ENCODE data around the gene ACOT7. TPM values are rescaled to one million over a fixed set of nuclear protein-coding genes. Genes with fewer than 3 reads are reported as not detected.

Gene ACOT7
- polyA plus RNA-seq, 1 donor, result 17.7 TPM

GRCh38 chr1:6424000-6424565, 30.5 kb upstream of the ACOT7 start:
- DNase-seq, result no peak

DNA sequence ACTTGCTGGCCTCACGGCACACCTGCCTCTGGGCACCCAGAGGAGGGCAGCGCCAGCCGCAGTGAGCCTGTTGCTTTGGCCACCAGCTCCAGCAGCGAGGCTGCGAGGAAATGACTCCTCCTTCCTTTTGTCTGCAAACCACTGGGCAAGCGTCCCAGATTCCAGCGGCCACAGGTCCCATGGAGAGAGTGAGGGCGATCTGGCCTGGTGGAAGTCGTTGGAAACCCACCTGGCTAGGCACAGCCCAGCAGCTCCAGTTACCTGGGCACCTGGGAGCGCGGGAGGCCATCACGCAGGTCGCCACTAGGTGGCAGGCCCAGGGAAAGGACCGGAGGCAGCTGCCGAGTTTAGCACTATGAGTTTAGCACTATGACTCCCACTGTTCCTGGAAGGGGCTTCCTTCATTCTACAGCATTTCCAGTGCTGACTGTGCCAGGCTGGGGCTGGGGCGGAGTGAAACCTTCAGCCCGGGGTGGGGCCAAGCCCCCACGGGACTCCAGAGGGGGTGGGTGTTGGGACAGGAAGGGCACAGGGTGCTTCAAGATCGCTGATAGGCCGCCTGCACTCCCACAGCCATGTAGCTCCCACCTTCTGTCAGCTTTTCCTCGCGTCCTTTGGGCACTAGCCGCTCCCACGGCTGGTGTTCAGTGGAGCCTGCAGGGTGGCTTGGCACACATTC, 29.9 kb upstream of the ACOT7 start:
- no peak for DNase-seq

GRCh38 chr1:6421266-6421665, 27.7 kb upstream of the ACOT7 start:
- no peak for DNase-seq

GRCh38 chr1:6420454-6421042, 27.0 kb upstream of the ACOT7 start:
- DNase-seq, result no peak

DNA sequence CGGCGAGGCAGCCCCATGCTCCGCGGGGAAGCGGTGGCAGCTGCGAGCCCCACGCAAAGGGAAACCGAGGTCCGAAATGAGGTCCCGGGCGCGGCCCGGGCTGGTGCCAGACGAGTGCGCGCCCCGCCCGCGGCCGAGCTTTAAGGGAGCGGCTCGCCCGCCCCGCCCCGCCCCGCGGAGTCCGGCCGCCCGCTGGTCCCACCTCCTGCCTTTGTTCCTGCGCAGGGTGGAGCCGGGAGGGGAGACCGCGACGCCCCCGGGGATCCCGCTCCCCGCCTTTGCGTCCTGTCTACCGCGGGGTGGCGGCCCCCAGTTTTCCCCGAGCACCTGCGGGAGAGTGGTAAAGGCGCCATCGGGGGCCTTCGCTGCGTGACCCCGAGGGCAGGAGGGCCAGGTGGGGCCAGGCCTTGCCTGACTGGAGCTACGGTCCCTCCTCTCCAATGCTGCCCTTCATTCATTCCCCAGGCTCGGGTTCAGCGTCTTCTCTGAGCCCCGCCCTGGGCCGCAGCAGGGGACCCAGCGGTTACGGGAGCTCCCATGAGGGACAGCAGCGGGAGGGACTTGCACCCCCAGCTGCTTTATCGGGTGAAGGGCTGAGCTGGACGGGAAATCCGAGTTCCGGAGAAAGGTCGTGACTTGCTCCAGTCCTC, 26.4 kb upstream of the ACOT7 start, which contains the start of gene HES2:
Gene HES2 (minus strand): TSS at position 116 of the 650 bp plus-strand sequence. CDS start 99 bp downstream, at position 17.
- DNase-seq, result no peak

DNA sequence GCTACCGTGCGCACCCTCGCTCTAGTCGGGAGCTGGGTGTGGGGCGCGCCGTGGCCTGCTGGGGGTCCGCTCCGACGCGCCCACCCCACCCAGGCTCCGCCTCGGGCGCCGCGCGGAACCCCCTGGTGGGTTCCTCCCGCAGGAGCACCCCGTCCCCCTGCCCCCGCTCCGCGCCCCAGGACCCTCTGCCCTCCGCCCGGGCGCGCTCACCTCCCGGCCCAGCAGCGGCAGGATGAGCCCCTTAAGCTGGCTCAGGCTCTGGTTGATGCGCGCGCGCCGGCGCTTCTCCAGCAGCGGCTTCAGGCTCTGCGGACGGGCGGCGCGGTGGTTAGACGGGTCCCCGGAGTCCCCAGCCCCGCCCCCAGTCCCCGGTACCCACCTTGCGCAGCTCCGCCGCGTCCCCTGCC, 25.8 kb upstream of the ACOT7 start:
- no peak for DNase-seq

- no peak for DNase-seq
Measured at GRCh38 chr1:6418668-6419396, 25.3 kb upstream of the ACOT7 start.

DNA sequence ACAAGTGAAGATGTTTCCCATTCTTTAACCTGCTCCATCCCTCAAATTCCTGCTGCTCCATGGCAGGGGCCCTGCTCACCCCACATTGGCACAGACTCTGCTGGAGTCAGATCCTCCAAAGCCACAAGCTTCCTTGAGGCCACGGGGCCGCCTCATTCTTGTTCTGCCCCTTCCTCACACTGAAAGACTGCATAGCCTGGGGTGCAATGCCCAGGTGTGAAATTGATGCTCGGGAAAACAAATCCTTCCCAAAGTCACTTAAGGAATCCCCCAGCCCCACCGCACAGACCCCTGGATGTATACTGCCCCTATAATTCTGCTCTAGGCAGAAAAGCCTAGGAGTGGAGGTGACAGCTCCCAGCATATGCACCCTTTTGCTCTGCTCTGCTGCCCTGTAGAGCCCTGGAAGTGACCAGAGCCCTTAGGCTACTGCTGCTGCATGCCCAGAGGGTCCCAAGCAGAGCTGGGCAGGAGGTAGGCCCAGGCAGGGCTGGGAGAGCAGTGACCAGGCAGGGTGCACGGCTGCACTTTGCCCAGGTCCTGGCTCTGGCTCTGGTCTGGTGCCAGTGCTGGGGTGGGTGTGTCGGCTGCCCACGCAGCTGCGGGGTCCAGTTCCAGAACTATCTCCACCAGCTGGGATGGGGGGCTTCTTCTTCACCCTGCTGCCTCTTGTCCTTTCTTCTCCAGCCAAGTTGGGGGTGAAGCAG, 24.5 kb upstream of the ACOT7 start:
- DNase-seq, result no peak

- no peak for DNase-seq
Measured at GRCh38 chr1:6416906-6417305, 23.3 kb upstream of the ACOT7 start.

- DNase-seq, result no peak
Measured at GRCh38 chr1:6416295-6416656, 22.7 kb upstream of the ACOT7 start.

- no peak for DNase-seq
Measured at GRCh38 chr1:6414881-6415626, 21.5 kb upstream of the ACOT7 start.

DNA sequence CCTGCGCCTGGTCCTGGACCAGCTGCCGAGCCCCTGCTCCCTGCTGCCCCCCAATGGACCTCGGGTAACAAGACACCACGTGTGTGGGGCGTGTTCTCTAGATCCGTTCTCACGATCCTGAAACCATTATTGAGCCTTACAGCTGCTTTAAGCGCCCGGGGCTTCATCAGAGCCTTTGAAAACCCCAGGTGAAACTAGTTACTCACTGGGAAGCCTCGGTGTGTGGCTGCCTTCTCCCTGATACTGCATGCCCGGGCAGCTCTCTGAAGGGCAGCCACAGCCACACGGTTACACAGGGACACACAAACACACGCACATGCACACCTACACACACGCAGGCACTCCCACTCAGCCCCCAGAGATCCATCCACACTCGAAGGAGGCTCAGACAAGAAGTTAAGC, 20.9 kb upstream of the ACOT7 start:
- DNase-seq, result no peak

DNA sequence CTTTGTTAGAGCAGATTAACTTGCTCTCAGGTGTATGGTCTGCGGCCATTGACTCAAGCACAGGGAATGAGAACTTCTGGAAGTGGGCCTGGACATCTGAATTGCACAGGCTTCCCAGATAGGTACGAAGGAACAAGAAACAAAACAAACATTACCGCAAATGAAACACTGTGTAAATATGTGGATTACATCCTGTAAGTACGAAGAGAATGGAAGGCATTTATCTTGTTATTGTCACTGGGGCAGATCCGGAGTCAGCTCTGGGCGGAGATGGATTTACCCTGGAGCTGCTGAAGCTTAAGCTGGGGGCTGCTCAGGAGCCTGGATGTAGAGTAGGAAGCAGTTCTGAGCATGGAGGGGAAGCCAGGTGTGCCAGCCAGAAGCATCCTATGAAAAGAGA, 19.3 kb upstream of the ACOT7 start:
- no peak for DNase-seq

DNA sequence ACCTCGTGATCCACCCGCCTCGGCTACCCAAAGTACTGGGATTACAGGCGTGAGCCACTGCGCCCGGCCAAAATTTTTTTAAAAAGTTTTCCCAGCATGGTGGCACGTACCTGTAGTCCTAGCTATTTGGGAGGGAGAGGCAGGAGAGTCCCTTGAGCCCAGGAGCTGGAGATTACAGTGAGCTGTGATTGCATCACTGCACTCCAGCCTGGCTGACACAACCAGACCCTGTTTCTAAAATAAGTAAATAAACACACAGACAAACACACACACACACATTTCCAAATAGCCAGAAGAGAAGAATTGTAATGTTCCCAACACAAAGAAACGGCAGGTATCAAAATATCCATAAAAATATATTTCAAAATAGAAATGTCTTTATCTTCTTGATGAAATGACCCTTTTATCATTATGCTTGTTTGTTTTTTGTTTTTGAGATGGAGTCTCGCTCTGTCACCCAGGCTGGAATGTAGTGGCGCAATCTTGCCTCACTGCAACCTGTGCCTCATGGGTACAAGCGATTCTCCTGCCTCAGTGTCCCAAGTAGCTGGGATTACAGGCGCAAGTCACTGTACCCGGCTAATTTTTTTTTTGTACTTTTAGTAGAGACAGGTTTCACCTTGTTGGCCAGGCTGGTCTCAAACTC, 16.8 kb upstream of the ACOT7 start:
- DNase-seq, result no peak

DNA sequence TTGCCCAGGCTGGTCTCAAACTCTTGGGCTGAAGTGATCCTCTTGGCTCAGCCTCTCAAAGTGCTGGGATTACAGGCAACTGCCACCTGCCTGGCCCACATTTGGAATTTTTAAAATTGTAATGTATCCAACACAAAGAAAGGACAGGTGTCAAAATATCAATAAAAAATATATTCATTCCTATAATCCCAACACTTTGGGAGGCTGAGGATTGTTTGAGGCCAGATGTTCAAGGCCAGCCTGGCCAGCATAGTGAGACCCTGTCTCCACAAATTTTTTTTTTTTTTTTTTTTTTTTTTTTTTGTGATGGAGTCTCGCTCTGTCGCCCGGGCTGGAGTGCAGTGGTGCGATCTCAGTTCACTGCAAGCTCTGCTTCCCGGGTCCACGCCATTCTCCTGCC, 16.2 kb upstream of the ACOT7 start:
- DNase-seq, result no peak

GRCh38 chr1:6409053-6409452, 15.5 kb upstream of the ACOT7 start:
- no peak for DNase-seq

- no peak for DNase-seq
Measured at GRCh38 chr1:6408023-6408422, 14.5 kb upstream of the ACOT7 start.

GRCh38 chr1:6401673-6402072, 8.1 kb upstream of the ACOT7 start:
- no peak for DNase-seq

- DNase-seq, result no peak
Measured at GRCh38 chr1:6399294-6399693, 5.7 kb upstream of the ACOT7 start.

GRCh38 chr1:6397844-6398441, 4.4 kb upstream of the ACOT7 start:
- no peak for DNase-seq

DNA sequence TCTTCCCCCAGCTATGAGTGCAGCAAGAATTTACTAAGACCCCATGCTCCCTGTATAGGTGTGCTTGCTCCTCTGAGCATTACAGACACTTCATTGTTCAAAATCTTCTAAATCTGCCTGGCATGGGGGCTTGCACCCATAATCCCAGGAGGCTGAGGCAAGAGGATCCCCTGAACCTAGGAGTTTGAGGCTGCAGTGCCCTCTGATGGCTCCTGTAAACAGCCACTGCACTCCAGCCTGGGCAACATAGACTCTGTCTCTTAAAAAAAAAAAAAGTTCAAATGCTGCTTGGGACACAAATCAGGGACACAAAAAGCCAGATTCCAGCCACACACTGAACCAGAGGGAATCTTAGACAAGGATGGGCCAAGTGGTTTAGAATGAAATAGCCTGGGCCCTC, 3.4 kb upstream of the ACOT7 start:
- no peak for DNase-seq

Data from hindlimb muscle (tissue), 1 donor.